H1 (cell line): ENCODE results near the gene SMOC2. TPM values are rescaled to one million over a fixed set of nuclear protein-coding genes. Genes with fewer than 3 reads are reported as not detected.

Source experiments
- ASH2L ChIP-seq: fragments of 200-600, 300-600 bp; sonication (generic); IDR thresholded peaks from one replicate; pipeline ENCODE4 v1.7.1; 2017; ENCODE audit warnings: low read length
- CHD1 ChIP-seq: IDR thresholded peaks from 2 replicates; pipeline ENCODE4 v1.6.1; 2012; ENCODE audit warnings: low read depth, low read length, improper control_type of control experiment
- KDM4A ChIP-seq: IDR thresholded peaks from one replicate; pipeline ENCODE4 v1.7.1; 2012; ENCODE audit warnings: low read depth, mild to moderate bottlenecking, moderate library complexity, low read length, inconsistent platforms; ENCODE audit not compliant: severe bottlenecking
- polyA plus RNA-seq, 7 experiments: library from polyadenylated mRNA; depleted of rRNA in 3 of 7; stranded (reverse) in 5 of 7; unstranded in 2 of 7; fragments of >200 nt in 5 of 7; fragments of 200-250 nt in 2 of 7; gene quantifications; 1 replicate in 5 of 7; 2 replicates in 1 of 7; 4 replicates in 1 of 7; pipeline versions ENCODE4 v1.2.1 to v1.2.3, GENCODE V29; 2011 to 2013; ENCODE audit warnings: missing spikeins in 2 of 7, mixed read lengths in 2 of 7
- total RNA-seq: library from RNA; stranded (reverse); fragmentation: NEBNext Ultra II Directional; extraction: Animal tissue kit (Norgen Biotek cat#: 25700); gene quantifications from 2 replicates; pipeline ENCODE4 v1.2.1, GENCODE V29; 2021
- TF ChIP-seq, protein P1 (sequence below): IDR thresholded peaks from 2 replicates; pipeline ENCODE4 v1.6.1; 2012; ENCODE audit warnings: inconsistent platforms

SMOC2 gene
- total and polyA plus RNA-seq, 2 of the 8 experiments (the other 6 are each of a cell fraction or from before 2014, with no cell fraction given) = 7.7 to 8.5 TPM

DNA sequence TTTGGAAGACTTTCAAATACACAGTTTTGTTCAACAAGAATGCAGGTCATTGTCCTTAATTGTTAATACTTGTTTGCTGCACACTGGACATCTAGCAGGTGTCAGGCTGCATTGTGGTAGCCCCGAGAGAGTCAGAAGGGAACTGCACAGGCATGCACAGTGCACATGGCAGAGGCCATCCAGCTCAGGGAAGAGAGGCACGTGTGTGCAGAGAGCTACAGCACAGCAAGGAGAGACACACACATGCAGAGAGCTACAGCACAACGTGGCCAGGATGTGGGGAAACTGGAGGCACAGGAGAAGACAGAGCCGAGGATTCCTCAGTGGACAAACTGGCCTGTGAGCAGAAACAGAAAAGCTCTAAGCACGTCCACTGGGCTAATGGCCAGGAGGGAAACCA lies 272.0 kb downstream of the SMOC2 start (continued):
- TF ChIP-seq ASH2L (no peak), KDM4A (no peak), CHD1 (no peak)
- TF ChIP-seq, protein P1, sequence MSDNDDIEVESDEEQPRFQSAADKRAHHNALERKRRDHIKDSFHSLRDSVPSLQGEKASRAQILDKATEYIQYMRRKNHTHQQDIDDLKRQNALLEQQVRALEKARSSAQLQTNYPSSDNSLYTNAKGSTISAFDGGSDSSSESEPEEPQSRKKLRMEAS = peak; percentile 88
